H1 (cell line): ENCODE measurements around the gene PPOX. TPM values are rescaled to one million over a fixed set of nuclear protein-coding genes. Genes with fewer than 3 reads are reported as not detected.

Source experiments
- polyA plus RNA-seq, 7 experiments: library from polyadenylated mRNA; depleted of rRNA in 3 of 7; stranded (reverse) in 5 of 7; unstranded in 2 of 7; fragments of >200 nt in 5 of 7; fragments of 200-250 nt in 2 of 7; gene quantifications; 1 replicate in 5 of 7; 2 replicates in 1 of 7; 4 replicates in 1 of 7; pipeline versions ENCODE4 v1.2.1 to v1.2.3, GENCODE V29; 2011 to 2013; ENCODE audit warnings: missing spikeins in 2 of 7, mixed read lengths in 2 of 7
- total RNA-seq: library from RNA; stranded (reverse); fragmentation: NEBNext Ultra II Directional; extraction: Animal tissue kit (Norgen Biotek cat#: 25700); gene quantifications from 2 replicates; pipeline ENCODE4 v1.2.1, GENCODE V29; 2021
- TF ChIP-seq, protein P1 (sequence below): IDR thresholded peaks from 2 replicates; pipeline ENCODE4 v1.6.1; 2011; ENCODE audit warnings: low read depth, mild to moderate bottlenecking, low read length; ENCODE audit not compliant: insufficient read depth

The PPOX gene
- total and polyA plus RNA-seq, 2 of the 8 experiments (the other 6 are each of a cell fraction or from before 2014, with no cell fraction given): 39.4 to 40.4 TPM

DNA sequence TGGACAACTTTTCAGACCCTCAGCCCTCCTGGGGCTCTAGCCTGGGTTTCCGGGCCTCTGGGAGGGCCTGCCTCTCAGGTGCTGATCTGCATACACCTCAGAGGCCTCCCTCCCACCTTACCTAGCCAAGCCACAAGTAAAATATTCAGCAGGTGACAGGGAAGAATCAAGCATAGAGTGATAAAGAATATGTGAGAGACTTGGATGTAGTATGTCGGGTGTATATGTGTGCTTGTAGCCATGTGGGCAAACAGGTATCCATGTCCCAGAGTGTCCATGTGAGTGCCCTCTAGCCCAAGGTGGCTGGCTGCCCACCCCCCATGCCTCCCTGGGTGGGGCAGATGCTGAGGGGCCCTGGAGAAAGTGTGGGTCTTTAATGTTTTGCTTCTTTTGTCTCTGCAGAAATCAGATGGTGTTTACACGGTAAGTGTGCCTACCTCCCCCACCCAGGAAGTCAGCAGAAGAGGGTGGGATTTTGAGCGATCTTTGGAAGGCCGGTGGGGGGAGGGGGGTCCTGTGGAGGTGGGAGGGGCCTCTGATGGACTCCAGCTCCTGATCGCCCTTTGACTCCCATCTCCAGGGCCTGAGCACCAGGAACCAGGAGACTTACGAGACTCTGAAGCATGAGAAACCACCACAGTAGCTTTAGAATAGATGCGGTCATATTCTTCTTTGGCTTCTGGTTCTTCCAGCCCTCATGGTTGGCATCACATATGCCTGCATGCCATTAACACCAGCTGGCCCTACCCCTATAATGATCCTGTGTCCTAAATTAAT is 52.3 kb downstream of the PPOX start (continued):
- TF ChIP-seq, protein P1, sequence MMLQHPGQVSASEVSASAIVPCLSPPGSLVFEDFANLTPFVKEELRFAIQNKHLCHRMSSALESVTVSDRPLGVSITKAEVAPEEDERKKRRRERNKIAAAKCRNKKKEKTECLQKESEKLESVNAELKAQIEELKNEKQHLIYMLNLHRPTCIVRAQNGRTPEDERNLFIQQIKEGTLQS: no peak
